Small intestine (tissue), 7 donors: ENCODE data around the gene PDE4C. TPM values are rescaled to one million over a fixed set of nuclear protein-coding genes. Genes with fewer than 3 reads are reported as not detected.

Experiments
- DNase-seq, 2 donors: peaks; one replicate each; pipeline versions ENCODE4 v3.0.0 to v3.0.0-alpha.2; 2013
- FAIRE-seq: peaks from 2 replicates; lab custom pipeline; 2012; peaks lifted over from hg19 to GRCh38; lab: Jason Lieb, UNC
- H3K27ac ChIP-seq, 3 donors: one replicate each; pipeline ENCODE4 v1.5.1; 2013; ENCODE audit warnings: low read length in 2 of 3, mild to moderate bottlenecking in 2 of 3, control low read depth in 1 of 3, inconsistent platforms in 1 of 3, low read depth in 1 of 3, moderate library complexity in 1 of 3
- H3K27me3 ChIP-seq, 3 donors: one replicate each; pipeline ENCODE4 v1.6.1; 2013; ENCODE audit warnings: low read length in 3 of 3, inconsistent platforms in 1 of 3; ENCODE audit not compliant: control insufficient read depth in 3 of 3, insufficient read depth in 3 of 3
- H3K36me3 ChIP-seq, 3 donors: one replicate each; pipeline ENCODE4 v1.6.1; 2013; ENCODE audit warnings: low read length in 3 of 3, inconsistent platforms in 1 of 3, low read depth in 1 of 3, mild to moderate bottlenecking in 1 of 3, moderate library complexity in 1 of 3; ENCODE audit not compliant: control insufficient read depth in 3 of 3, insufficient read depth in 2 of 3
- H3K4me1 ChIP-seq, 3 donors: one replicate each; pipeline ENCODE4 v1.6.1; 2013; ENCODE audit warnings: low read length in 2 of 3, inconsistent platforms in 1 of 3, low read depth in 1 of 3, mild to moderate bottlenecking in 1 of 3, moderate library complexity in 1 of 3; ENCODE audit not compliant: control insufficient read depth in 3 of 3, insufficient read depth in 2 of 3
- H3K4me3 ChIP-seq, 3 donors: one replicate each; pipeline ENCODE4 v1.5.1; 2013; ENCODE audit warnings: low read length in 3 of 3, control low read depth in 1 of 3, inconsistent platforms in 1 of 3, low read depth in 1 of 3, mild to moderate bottlenecking in 1 of 3, moderate library complexity in 1 of 3
- H3K9me3 ChIP-seq, 2 donors: one replicate each; pipeline ENCODE4 v1.6.1; 2013; ENCODE audit warnings: low read depth in 1 of 2, low read length in 1 of 2; ENCODE audit not compliant: control insufficient read depth in 2 of 2, insufficient read depth in 1 of 2
- WGBS, 3 donors: extraction: QIAGEN DNeasy Blood & Tissue Kit; methylation state at CpG; one replicate each; pipeline ENCODE4 v1.1.7; 2013; 5-methylcytosine and 5-hydroxymethylcytosine counted together
- polyA plus RNA-seq, 4 donors: library from polyadenylated mRNA; stranded (reverse) in 3 of 4; unstranded in 1 of 4; fragments of 200-250 nt in 3 of 4; fragments of 120-200 nt in 1 of 4; gene quantifications; one replicate each; pipeline versions ENCODE4 v1.2.1 to v1.2.3, GENCODE V29; 2013
- donor health status: healthy with polysubstance abuse.
- donor health status: control.
- donor health status: control.
- donor health status: Bipolar disorder and iron deficiency.
- donor health status: healthy.

PDE4C gene
- polyA plus RNA-seq, 4 donors: 0.52 to 1.1 TPM; not detected in 2

DNA sequence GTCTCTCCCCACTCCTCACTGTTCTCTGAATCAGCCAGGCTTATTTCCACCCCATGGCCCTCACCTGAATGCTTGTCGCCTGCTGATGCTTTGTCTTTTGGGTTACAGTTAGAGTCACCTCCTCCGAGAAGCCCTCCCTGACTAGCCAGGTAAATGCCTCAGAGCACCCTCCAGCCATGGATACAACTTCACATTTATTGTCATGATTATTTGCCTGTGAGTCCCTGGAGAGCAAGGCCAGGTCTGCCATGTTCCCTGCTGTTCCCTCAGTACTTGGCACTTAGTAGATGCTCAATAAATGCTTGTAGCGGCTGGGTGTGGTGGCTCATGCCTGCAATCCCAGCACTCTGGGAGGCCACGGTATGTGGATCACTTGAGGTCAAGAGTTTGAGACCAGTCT is 3.7 kb upstream of the PDE4C start:
- Histone ChIP-seq H3K4me1 (peaks cover 0 to 12% (median 6%) of the 10 kb centered on the region in 3 donors), H3K27ac (no peak overlapping the region), H3K4me3 (no peak overlapping the region), H3K9me3 (peaks cover 0 to 11% of the 10 kb centered on the region in 2 donors), H3K27me3 (peaks cover 3 to 81% (median 34%) of the 10 kb centered on the region in 3 donors), H3K36me3 (no peaks in the 10 kb centered on the region)
- DNase-seq (no peak), FAIRE-seq (no peak)
- 70 to 79% (median 73%) methylated on average over 4 of the region's 4 CpGs for WGBS, 3 donors

DNA sequence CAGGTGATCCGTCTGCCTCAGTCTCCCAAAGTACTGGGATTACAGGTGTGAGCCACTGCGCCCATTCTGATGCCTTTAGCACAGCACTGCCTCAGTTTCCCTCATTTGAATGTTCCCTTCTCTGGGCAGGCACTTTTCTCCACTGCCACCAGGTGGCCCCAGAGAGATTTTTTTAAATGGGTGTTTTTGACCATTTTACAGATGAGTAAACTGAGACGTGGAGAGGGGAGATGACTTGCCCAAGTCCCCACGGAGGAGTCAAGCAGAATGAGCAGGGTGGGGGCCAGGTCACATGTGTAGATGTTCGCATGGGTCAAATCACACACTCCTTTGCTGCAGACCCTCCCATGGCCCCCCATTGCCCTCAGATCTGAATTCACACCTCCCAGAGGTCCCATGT is 3.2 kb upstream of the PDE4C start:
- no peak for FAIRE-seq
- Histone ChIP-seq H3K4me1 (peaks cover 0 to 16% (median 8%) of the 10 kb centered on the region in 3 donors), H3K27me3 (peaks cover 3 to 84% (median 34%) of the 10 kb centered on the region in 3 donors)

DNA sequence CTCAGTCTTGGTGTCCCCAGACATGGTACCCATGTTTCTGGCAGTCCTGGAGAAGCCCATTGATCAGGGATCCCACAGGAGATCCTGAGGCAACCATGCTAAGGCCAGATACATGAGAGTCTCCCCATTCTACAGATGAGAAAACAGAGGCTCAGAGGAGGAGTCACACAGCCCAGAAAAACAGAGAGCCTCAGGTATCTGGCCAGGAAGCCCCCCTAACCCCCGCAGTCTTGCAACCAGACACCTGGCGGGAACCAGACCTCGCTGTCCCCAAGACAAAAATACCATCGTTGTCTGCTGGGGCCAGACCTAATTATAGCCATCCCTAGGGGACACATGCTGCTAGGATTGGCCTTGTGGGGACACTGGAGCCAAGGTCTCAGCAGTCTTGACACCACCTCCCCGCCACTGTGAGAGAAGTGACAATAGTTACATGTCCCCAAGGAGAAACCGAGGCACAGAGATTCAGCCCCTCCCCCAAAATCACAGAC is 1.6 kb upstream of the PDE4C start:
- DNase-seq: no peak
- peaks cover 3 to 76% (median 27%) of the 10 kb centered on the region in 3 donors for H3K27me3 ChIP-seq
- H3K4me3 ChIP-seq: no peak overlapping the region
- peaks cover 0 to under 1% of the 10 kb centered on the region in 2 donors for H3K9me3 ChIP-seq
- H3K36me3 ChIP-seq: no peaks in the 10 kb centered on the region
- no peak overlapping the region for H3K27ac ChIP-seq
- H3K4me1 ChIP-seq: peaks cover 0 to 21% (median 8%) of the 10 kb centered on the region in 3 donors
- WGBS, 3 donors: 69 to 78% (median 76%) methylated on average over 6 of the region's 6 CpGs
- no peak for FAIRE-seq

More for the DNA sequence above, 3.2 kb upstream of the PDE4C start:
- no peak for DNase-seq
- Histone ChIP-seq H3K27ac (no peak overlapping the region), H3K9me3 (peaks cover 0 to 11% of the 10 kb centered on the region in 2 donors), H3K4me3 (no peak overlapping the region), H3K36me3 (no peaks in the 10 kb centered on the region)
- 51 to 66% (median 62%) methylated on average over 5 of the region's 5 CpGs for WGBS, 3 donors

DNA sequence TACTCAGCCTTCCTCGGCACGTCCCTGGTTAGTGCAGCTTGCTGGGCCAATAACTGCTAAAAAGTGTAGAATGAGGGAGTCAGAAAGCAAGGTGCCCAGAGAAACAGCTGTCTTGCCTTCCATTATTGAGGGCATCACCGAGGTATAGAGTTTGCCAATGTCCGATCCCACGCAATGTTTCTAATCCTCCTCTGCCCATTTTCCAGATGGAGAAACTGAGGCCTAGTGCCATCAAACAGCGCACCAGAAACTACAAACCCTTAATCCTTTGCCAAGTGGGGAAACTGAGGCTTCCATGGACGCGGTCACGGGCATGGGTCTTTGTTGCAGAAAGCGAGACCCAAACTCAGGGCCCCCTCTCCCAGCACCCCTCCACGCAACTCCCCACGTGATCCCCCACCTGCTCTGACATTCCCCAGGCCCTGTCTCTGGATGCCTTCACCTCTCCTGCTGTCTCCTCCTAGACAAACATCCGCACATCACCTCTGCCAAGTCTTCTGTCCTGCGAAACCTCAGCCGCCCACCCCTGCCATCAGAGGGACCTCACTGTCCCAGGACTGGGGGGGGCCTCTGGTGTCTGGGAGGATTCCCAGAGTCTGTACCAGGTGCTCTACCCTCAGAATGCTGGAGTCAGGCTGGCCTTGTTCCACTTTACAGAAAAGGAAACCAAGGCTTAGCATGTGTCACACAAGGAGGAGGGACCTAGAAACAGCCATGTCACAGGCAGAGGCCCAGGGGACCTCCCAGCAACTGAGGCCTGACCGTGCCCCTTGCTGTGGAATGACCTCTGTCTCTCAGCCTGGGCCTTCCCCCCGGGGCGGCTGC is 930 bp upstream of the PDE4C start:
- no peak for FAIRE-seq

DNA sequence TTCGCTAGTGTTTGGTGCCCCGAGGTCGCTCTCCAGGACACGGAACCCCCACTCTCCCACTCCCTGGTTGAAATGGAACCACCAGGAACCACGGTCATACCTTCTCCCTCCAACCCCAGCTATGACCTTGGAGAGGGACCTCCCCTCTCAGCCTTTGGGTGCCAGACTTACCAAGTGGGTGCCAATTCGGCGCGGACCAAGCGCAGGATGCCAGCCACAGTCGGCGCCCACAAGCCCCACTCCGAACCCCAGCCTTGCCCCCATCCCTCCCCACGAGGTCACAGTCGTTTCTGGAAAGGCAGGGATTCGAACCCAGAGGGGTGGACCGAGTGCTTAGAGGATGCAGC is 910 bp downstream of the PDE4C start:
- Histone ChIP-seq H3K27me3 (peaks cover 4 to 62% (median 17%) of the 10 kb centered on the region in 3 donors), H3K36me3 (no peaks in the 10 kb centered on the region), H3K9me3 (peaks cover 0 to 2% of the 10 kb centered on the region in 2 donors), H3K27ac (peak overlapping the region in 1 of 3 donors; percentile 33), H3K4me3 (peak overlapping the region in 1 of 3 donors; percentile 31), H3K4me1 (peaks cover 0 to 25% (median 8%) of the 10 kb centered on the region in 3 donors)
- FAIRE-seq: no peak
- DNase-seq: no peak
- whole genome bisulfite sequencing, 3 donors: 14 to 23% (median 17%) methylated on average over 16 of the region's 16 CpGs

More for the DNA sequence above, 930 bp upstream of the PDE4C start:
- Histone ChIP-seq H3K36me3 (no peaks in the 10 kb centered on the region), H3K9me3 (no peaks in the 10 kb centered on the region), H3K4me3 (no peak overlapping the region), H3K27ac (no peak overlapping the region), H3K4me1 (peaks cover 0 to 21% (median 8%) of the 10 kb centered on the region in 3 donors), H3K27me3 (peaks cover 1 to 70% (median 23%) of the 10 kb centered on the region in 3 donors)
- 77 to 83% (median 79%) methylated on average over 18 of the region's 18 CpGs for WGBS, 3 donors
- no peak for DNase-seq

DNA sequence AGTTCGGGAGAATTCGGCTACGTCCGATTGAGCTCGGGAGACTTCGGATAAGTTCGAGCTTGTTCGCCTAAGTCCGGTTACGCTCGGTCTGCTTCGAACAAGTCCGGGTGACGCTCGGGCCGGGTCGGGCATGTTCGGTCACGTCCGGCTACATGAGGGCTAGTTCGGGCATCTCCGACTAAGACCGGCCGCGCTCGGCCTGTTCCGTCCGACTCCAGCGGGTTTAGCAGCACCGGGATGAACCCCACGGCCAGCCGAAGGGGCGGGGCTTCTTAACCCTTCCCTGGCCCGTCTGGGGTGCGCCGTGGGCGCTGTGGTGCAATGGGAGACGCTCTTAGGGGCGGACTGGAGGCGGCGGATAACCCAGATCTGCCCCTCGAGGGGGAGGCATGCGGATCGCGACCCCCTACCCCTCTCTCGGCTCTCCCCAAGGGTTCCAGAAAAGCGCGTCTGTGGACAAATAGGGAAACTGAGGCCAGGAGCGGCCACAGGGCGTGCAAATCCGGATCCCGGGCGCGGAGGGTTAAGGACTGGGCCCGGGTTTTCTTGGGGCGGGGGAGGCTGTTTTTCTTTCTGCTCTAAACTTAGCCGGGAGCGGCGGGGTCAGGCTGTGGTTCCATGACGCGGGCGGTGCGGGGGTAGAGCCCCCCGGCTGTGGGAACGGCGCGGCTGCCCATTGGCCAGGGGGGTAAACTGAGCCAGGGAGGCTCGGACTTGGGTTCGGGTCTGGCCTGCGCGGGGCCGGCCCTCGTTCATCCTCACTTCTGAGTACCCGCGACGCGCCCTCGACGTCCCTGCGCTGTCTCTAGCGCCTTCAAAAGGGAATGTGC is 1.5 kb downstream of the PDE4C start:
- H3K27me3 ChIP-seq: peaks cover 4 to 59% (median 17%) of the 10 kb centered on the region in 3 donors

DNA sequence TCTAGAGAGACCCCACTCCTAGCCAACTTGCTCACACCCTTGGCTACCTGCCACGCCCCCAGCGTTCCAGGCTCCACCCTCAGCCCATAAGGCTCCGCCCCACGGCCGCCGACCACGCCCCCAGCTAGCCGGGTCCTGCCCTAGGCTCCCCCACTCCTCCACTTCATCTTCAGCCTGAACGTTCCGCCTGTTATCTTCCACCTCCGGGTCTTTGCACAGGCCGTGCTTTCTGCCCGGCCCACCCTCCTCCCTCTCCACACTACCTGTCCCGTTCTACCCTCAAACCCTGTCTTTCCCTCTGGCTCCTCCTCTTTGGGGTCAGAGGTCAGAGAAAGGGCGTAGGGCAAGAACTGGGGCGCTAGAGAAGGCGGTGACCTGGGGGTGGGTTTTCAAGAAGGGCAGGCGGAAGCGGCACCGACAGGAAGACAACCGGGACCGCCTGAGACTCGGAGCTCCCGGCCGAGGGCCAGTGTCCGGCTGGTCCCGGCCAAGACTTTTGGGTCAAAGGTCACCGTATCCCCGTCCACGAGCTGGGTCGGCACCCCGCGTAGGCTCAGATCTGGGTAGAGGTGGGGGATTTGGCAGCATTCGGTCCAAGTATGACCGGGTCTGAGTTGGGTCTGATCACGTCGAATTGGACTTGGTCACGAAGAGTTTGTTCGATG is 2.2 kb downstream of the PDE4C start:
- H3K27ac ChIP-seq: peak overlapping the region in 1 of 3 donors; percentile 53
- DNase-seq (peak; percentile 44 to 57), FAIRE-seq (no peak)
- 4 to 6% (median 5%) methylated on average over 38 to 39 of the region's 39 CpGs for WGBS, 3 donors
- peaks cover 4 to 57% (median 17%) of the 10 kb centered on the region in 3 donors for H3K27me3 ChIP-seq
- no peaks in the 10 kb centered on the region for H3K36me3 ChIP-seq
- H3K4me3 ChIP-seq: peak overlapping the region in 2 of 3 donors; percentile 36 to 46
- peaks cover 0 to 2% of the 10 kb centered on the region in 2 donors for H3K9me3 ChIP-seq
- H3K4me1 ChIP-seq: peaks cover 0 to 25% (median 8%) of the 10 kb centered on the region in 3 donors

More for the DNA sequence above, 1.5 kb downstream of the PDE4C start:
- H3K9me3 ChIP-seq: peaks cover 0 to 2% of the 10 kb centered on the region in 2 donors
- peaks cover 0 to 25% (median 8%) of the 10 kb centered on the region in 3 donors for H3K4me1 ChIP-seq
- H3K27ac ChIP-seq: peak overlapping the region in 1 of 3 donors; percentile 33
- FAIRE-seq (no peak), DNase-seq (peak; percentile 96 to 97)
- H3K36me3 ChIP-seq: no peaks in the 10 kb centered on the region
- peak overlapping the region; percentile 9 to 46 (median 36) for H3K4me3 ChIP-seq
- 2 to 4% (median 4%) methylated on average over 68 to 81 of the region's 81 CpGs for WGBS, 3 donors
